ENCODE measurements around the gene TKT. TPM values are rescaled to one million over a fixed set of nuclear protein-coding genes. Genes with fewer than 3 reads are reported as not detected.
A peak's percentile ranks its signal among the peaks of the same experiment; 100 is the strongest.

TKT gene
- total and polyA plus RNA-seq, 2 of the 13 experiments (the other 11 are each of a cell fraction or from before 2014, with no cell fraction given) = 150 to 238 TPM

- no peak for TF ChIP-seq KIAA2018 (CRISPR knock-in tag; IDR thresholded peaks at IDR 0.05; ENCODE audit: borderline replicate concordance)
Observed at GRCh38 chr3:53247619-53248018, 8.2 kb downstream of the TKT start (continued).

GRCh38 chr3:53244271-53244670 is 11.6 kb downstream of the TKT start:
- FAIRE-seq (no peak), ATAC-seq (no peak), DNase-seq (ENCODE audit: low spot score) (no peak)
- no TSS peak for BruUV-seq (replicated peaks)
- Histone ChIP-seq H3K36me3 (replicated peaks in 1 of 2; ENCODE audit: control insufficient read depth in 1 of 2, insufficient read depth in 2 of 2, low read length in 2 of 2) (peaks cover 28 to 49% of the 10 kb centered on the region in 2 experiments), H4K20me1 (ENCODE audit: insufficient read depth, low read length) (peaks cover 56% of the 10 kb centered on the region), H3K9me3 (ENCODE audit: low read length) (no peaks in the 10 kb centered on the region), H3K4me2 (ENCODE audit: low read depth, low read length) (no peak overlapping the region), H3K27ac (ENCODE audit: extremely low read length, insufficient read depth, low read length) (no peak overlapping the region), H2AFZ (ENCODE audit: low read length) (no peak overlapping the region), H3K9ac (ENCODE audit: insufficient read depth, low read depth, low read length) (no peak overlapping the region), H3K4me3 (replicated peaks in 1 of 3; ENCODE audit: insufficient read depth in 1 of 3, low read depth in 2 of 3, low read length in 3 of 3) (no peak overlapping the region), H3K27me3 (ENCODE audit: control insufficient read depth in 1 of 2, insufficient read depth in 2 of 2, low read length in 2 of 2) (no peaks in the 10 kb centered on the region), H3K4me1 (ENCODE audit: insufficient read depth, low read length) (peaks cover 26% of the 10 kb centered on the region), H3K79me2 (ENCODE audit: insufficient read depth, low read length) (peaks cover 74% of the 10 kb centered on the region)
- in situ Hi-C loops (cut with HindIII; ENCODE audit: extremely low pct_ligation_motif_present, low pct_unique_long_range_greater_than_20kb) = no loop called here
- intact Hi-C loops (cut with micrococcal nuclease; ENCODE audit: unreplicated experiment) = no loop called here
- TF ChIP-seq KLF13 (CRISPR knock-in tag; IDR thresholded peaks at IDR 0.05) (no peak), AGO2 (optimal IDR thresholded peaks at IDR 0.05; ENCODE audit: low read depth, low read length) (peak; percentile 25)
- WGBS (ENCODE audit: low lambda C conversion rate) = 94% methylated on average over 8 of the region's 8 CpGs
- ChIA-PET CTCF (ENCODE audit: low intra/inter-chr PET ratio, low total read pairs) (no interaction called here), POLR2A (interaction anchor here (1.1 kb wide), 1 partner anchor 10 kb away, joined by 4 read pairs; no protein-coding TSS in a partner anchor)
